Stimulated activated CD4-positive, alpha-beta T cell treated with anti-CD3 and anti-CD28 coated beads, Interleukin-2, amount 100 ng/mL, for 24 hours (primary cell): ENCODE results near the gene ZBED6.
A peak's percentile ranks its signal among the peaks of the same experiment; 100 is the strongest.
"Not testable (repeated sequence)": the region's sequence is repeated elsewhere in the genome, so short reads cannot be mapped to it uniquely, and the experiment has no call there.

Source experiments
- DNase-seq, 2 donors: peaks; one replicate each; pipeline ENCODE4 v3.0.0-alpha.2; 2020

ZBED6 gene

DNA sequence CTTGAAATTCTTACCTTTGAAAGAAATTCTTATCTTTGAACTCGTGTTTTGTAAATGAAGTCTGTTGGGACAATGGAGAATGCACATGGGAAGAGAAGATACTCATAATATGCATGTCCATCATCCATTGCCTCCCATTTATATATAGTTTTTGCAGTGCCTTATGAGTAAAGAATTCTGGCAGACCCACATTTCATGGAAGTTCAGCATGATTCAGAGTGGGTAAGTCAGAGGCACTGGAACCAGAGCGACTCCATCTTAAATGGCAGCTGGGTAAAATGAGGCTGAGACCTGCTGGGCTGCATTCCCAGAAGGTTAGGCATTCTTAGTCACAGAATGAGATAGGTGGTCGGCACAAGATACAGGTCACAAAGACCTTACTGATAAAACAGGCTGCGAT, 16.6 kb upstream of the ZBED6 start:
- no peak for DNase-seq

DNA sequence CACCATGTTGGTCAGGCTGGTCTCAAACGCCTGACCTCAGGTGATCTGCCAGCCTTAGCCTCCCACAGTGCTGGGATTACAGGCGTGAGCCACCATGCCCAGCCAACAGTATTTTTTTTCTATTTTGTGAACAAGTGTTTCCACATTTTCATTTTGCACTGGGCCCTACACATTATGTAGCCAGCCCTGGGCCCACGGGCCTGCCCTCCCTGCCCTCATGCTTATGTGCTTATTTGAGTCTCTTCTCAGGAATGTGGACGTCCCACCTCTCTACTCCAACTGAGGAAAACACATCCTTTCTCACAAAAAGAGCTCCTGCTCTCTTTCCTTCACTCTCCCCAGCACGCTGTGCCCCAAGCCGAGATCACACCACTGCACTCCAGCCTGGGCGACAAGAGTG, 13.5 kb upstream of the ZBED6 start:
- no peak for DNase-seq

DNA sequence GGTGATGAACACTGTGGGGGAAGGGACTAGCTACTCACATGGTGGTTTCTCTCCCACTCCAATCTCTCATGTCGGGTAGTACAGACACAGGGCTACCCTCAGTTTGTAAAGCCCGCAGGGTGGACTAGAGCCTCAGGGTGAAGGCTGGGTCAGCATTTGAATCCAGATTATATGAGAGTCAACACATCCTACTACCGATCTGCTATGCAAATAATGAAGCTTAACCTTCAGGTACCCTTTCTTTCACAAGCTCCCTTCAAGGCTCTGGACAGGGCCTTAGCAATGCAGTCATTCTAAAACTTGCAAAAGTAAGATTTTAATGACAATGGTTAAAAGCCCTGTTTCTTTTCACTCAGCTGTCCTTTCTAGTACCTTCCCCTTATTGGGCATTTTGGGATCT, 5.5 kb upstream of the ZBED6 start:
- no peak for DNase-seq

DNA sequence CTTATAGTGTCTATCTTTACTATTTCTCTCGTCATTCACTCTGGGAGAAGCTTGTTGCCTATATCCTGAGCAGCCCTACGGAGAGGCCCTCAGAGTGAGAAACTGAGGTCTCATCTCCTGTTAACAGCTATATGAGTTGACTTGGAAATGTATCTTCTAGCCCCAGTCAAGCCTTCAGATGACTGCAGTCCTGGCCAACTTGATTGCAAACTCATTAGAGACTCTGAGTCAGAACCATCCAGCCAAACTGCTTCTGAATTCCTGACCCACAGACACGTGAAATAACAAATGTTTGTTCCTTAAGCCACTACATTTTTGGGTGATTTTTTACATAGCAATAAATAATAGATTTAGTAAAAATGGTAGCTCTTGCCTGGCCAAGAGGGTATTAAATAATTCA, 3.9 kb upstream of the ZBED6 start:
- DNase-seq: no peak

DNA sequence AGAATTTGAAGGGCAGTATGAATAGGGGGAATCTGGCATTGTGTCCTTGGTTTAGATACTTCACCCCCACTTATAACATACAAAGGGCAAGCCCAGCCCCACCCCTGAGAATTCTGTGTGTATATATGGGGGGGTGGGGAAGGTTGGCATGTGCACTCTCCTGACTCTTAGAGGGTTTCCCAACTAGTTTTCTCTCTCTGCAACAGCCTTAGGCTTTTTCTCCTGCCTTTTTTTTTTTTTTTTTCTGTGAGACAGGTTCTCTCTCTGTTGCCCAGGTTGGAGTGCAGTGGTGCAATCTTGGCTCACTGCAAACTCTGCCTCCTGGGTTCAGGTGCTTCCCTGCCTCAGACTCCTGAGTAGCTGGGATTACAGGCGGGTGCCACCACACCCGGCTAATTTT, 2.9 kb upstream of the ZBED6 start:
- no peak for DNase-seq

- DNase-seq: not testable (repeated sequence)
These were observed 1.9 kb upstream of the ZBED6 start for GRCh38 chr1:203793561-203793960.

- no peak for DNase-seq
These were observed 521 bp upstream of the ZBED6 start for GRCh38 chr1:203794764-203795440.

- DNase-seq: peak; percentile 39 to 43
These were observed 798 bp downstream of the ZBED6 start for GRCh38 chr1:203796236-203796605.

- no peak for DNase-seq
These were observed 1.8 kb downstream of the ZBED6 start for GRCh38 chr1:203797216-203797615.

GRCh38 chr1:203797948-203798655, 2.7 kb downstream of the ZBED6 start:
- no peak for DNase-seq

- no peak for DNase-seq
These were observed 3.7 kb downstream of the ZBED6 start for GRCh38 chr1:203799157-203799556.

- no peak for DNase-seq
These were observed 4.5 kb downstream of the ZBED6 start for GRCh38 chr1:203799971-203800370.

DNA sequence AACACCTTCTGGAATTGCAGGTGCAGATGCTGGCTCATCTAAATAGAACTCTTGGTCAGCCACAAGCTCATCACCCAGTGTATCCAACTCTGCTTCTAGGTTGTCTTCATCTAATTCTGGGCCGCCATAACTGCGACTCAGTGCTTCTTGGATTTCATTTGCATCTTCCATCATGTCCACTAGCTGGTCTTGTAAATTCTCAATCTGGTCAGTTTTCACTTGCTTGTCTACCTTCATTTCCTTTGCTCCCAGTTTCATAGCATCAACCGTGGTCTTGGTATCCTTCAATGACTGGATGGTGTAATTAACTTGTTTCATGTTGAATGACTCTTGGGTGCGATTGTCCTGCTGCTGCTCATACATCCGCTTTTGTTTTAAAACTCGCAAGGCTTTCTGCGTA, 10.3 kb downstream of the ZBED6 start:
- DNase-seq: no peak

DNA sequence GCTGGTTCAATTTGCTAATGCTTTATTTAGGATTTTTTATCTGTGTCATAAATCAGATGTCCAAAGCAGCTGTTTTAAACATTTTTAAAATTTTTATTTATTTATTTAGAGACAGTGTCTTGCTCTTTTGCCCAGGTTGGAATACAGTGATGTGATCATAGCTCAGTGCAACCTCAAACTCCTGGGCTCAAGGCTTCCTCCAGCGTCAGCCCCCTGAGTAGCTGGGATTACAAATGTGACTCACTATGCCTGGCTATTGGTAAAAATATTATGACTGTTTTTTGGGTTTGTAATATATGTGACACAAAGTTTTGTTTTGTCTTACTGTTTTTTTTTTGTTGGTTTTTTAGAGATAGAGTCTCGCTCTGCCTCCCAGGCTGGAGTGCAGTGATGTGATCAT, 11.8 kb downstream of the ZBED6 start:
- DNase-seq: no peak

GRCh38 chr1:203813581-203814341, 18.3 kb downstream of the ZBED6 start:
- DNase-seq: no peak

- DNase-seq: no peak
These were observed 23.0 kb downstream of the ZBED6 start for GRCh38 chr1:203818399-203818798.

DNA sequence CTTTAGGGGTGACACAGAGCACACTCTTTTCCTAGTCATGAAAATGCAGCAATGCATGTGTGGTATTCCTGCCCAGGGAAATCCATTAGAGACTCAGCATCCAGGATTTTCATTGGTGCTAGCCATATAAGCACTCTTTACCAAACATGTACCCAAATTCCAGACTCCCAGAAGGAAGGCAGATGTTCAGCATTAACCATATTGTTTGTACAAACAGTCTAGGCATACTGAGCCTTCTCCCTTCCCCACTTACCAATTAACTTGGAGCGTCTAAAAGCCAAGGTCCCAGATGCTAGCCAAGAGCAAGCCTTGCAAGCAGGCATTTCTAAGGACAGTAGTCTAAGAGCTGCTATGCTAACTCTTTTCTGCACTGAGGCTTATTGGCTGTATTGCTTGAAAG, 27.9 kb downstream of the ZBED6 start:
- no peak for DNase-seq

DNA sequence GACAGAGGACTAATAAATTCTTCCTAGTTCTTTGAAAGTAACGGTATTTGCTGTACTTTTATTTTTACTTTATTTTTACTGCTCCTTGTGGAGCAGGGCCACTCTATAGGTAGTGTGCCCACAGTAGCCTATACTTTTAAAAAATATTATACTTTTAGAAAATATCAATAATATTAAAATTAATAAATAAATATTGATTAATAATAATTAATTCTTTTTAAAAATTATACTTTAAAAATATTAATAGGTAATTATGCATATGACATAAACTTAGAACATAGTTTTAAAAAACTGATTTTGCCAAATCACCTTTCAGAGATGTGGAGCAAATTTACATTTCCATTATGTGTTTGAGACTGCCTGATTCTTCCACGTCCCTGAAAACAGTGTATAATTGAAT, 30.8 kb downstream of the ZBED6 start:
- DNase-seq: no peak

GRCh38 chr1:203828002-203828401, 32.6 kb downstream of the ZBED6 start:
- DNase-seq: no peak

- DNase-seq: no peak
These were observed 33.1 kb downstream of the ZBED6 start for GRCh38 chr1:203828503-203828902.

- DNase-seq: not testable (repeated sequence)
These were observed 33.8 kb downstream of the ZBED6 start for GRCh38 chr1:203829247-203829646.

- no peak for DNase-seq
These were observed 40.1 kb downstream of the ZBED6 start for GRCh38 chr1:203835476-203835875.

GRCh38 chr1:203839081-203839480, 43.7 kb downstream of the ZBED6 start:
- no peak for DNase-seq

GRCh38 chr1:203840208-203840808, 44.9 kb downstream of the ZBED6 start:
- no peak for DNase-seq
